ENCODE data around the gene MYDGF.

The MYDGF gene

DNA sequence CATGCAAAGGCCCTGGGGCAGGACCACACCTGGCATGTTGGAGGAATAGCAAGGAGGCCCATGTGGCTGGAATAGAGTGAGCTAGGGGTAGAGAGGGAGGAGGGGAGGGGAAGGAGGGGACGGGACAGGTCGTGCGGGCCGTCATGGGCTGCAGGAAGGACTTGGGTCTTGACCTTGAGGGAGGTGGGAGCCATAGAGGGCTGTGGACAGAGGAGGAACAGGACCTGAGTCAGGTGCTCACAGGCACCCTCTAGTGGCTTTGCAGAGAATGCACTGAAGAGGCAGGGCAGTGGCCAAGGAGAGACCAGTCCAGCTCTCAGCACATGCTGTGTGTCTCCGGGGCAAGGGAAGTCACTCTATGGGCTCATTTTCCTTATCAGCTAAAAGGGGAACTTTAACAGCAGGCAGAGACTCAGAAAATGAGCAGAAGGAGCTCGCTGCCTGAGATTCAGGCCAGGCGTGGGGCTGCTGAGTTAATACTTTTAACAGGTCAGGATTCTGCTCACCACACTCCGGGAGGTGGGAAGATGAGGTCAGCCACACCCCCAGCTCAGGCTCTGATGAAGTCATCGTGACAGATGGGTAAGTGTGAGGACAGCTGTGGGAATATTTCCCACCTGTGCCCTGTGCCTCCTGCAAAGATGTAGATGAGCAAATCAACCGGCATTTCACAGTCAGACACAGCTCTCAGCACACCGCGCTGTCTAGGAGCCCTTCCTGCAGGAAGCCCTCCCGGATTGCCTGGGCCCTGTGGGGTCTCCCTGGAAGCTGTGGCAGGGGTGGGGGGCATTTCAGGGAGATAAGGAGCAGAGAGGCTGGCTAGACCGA, 36.8 kb downstream of the MYDGF start:
- H3K9me3 ChIP-seq (ENCODE audit: low read length): no peaks in the 10 kb centered on the region
- H3K36me3 ChIP-seq (ENCODE audit: insufficient read depth, low read length): no peaks in the 10 kb centered on the region
- H3K9ac ChIP-seq (ENCODE audit: low read length): no peak overlapping the region
- no peaks in the 10 kb centered on the region for H3F3A ChIP-seq (ENCODE audit: insufficient read depth, low read length)
- H3K27me3 ChIP-seq (ENCODE audit: insufficient read depth, low read length): no peaks in the 10 kb centered on the region
- peaks cover 13% of the 10 kb centered on the region for H3K4me1 ChIP-seq (ENCODE audit: insufficient read depth, low read length, severe bottlenecking)
- H4K20me1 ChIP-seq (ENCODE audit: insufficient read depth, low read length): no peaks in the 10 kb centered on the region
- TF ChIP-seq, protein P1, sequence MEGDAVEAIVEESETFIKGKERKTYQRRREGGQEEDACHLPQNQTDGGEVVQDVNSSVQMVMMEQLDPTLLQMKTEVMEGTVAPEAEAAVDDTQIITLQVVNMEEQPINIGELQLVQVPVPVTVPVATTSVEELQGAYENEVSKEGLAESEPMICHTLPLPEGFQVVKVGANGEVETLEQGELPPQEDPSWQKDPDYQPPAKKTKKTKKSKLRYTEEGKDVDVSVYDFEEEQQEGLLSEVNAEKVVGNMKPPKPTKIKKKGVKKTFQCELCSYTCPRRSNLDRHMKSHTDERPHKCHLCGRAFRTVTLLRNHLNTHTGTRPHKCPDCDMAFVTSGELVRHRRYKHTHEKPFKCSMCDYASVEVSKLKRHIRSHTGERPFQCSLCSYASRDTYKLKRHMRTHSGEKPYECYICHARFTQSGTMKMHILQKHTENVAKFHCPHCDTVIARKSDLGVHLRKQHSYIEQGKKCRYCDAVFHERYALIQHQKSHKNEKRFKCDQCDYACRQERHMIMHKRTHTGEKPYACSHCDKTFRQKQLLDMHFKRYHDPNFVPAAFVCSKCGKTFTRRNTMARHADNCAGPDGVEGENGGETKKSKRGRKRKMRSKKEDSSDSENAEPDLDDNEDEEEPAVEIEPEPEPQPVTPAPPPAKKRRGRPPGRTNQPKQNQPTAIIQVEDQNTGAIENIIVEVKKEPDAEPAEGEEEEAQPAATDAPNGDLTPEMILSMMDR (IDR thresholded peaks at IDR 0.05; ENCODE audit: low read length): peak; percentile 73
- no peak for TF ChIP-seq EZH2 (IDR thresholded peaks at IDR 0.05; ENCODE audit: borderline replicate concordance, low read length)
- no peak overlapping the region for H3K27ac ChIP-seq (ENCODE audit: low read depth, low read length, poor library complexity, severe bottlenecking)
- H2AFZ ChIP-seq (ENCODE audit: low read length): no peak overlapping the region
- H3K4me3 ChIP-seq (ENCODE audit: low read depth, low read length, poor library complexity, severe bottlenecking): no peak overlapping the region
- no peaks in the 10 kb centered on the region for H3K9me2 ChIP-seq (ENCODE audit: low read depth, low read length)
- H3K4me2 ChIP-seq (ENCODE audit: low read length): no peak overlapping the region
- no peaks in the 10 kb centered on the region for H3K79me2 ChIP-seq (ENCODE audit: insufficient read depth, low read length)

DNA sequence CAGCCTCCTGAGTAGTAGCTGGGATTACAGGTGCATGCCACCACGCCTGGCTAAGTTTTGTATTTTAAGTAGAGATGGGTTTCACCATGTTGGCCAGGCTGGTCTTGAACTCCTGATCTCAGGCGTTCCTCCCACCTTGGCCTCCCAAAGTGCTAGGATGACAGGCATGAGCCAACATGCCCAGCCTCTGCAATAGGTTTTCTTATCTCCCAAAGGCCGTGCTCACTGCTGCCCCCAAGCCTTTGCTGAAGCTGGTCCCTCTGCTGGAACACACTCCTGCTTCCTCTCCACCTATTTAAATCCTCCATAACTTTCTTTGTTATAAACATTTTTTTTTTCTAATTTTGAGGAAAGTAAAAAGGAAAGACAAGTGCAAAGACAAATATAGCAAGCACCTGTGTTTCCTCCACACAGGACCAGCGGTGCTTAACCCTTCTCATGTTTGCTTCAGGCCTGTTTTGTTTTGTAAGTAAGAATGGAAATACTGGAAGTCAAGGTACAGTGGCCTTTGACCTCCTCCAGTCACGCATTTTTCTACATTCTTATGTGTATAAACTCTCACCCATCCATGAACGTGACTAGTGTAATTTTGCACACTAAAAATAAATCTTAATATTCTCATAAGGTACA, 45.3 kb downstream of the MYDGF start:
- H3K4me2 ChIP-seq (ENCODE audit: low read length): no peak overlapping the region
- no peak for TF ChIP-seq EZH2 (IDR thresholded peaks at IDR 0.05; ENCODE audit: borderline replicate concordance, low read length)
- TF ChIP-seq, protein P1 (IDR thresholded peaks at IDR 0.05; ENCODE audit: low read length): peak; percentile 52
- H3K4me1 ChIP-seq (ENCODE audit: insufficient read depth, low read length, severe bottlenecking): no peaks in the 10 kb centered on the region
- no peak overlapping the region for H3K27ac ChIP-seq (ENCODE audit: low read depth, low read length, poor library complexity, severe bottlenecking)
- no peaks in the 10 kb centered on the region for H3F3A ChIP-seq (ENCODE audit: insufficient read depth, low read length)
- no peak overlapping the region for H2AFZ ChIP-seq (ENCODE audit: low read length)
- no peaks in the 10 kb centered on the region for H4K20me1 ChIP-seq (ENCODE audit: insufficient read depth, low read length)
- H3K9me2 ChIP-seq (ENCODE audit: low read depth, low read length): no peaks in the 10 kb centered on the region
- H3K4me3 ChIP-seq (ENCODE audit: low read depth, low read length, poor library complexity, severe bottlenecking): no peak overlapping the region
- no peaks in the 10 kb centered on the region for H3K36me3 ChIP-seq (ENCODE audit: insufficient read depth, low read length)
- no peak overlapping the region for H3K9ac ChIP-seq (ENCODE audit: low read length)
- H3K27me3 ChIP-seq (ENCODE audit: insufficient read depth, low read length): peaks cover 7% of the 10 kb centered on the region; the same call in 1 of the 2 replicates
- H3K79me2 ChIP-seq (ENCODE audit: insufficient read depth, low read length): no peaks in the 10 kb centered on the region
- no peaks in the 10 kb centered on the region for H3K9me3 ChIP-seq (ENCODE audit: low read length)

DNA sequence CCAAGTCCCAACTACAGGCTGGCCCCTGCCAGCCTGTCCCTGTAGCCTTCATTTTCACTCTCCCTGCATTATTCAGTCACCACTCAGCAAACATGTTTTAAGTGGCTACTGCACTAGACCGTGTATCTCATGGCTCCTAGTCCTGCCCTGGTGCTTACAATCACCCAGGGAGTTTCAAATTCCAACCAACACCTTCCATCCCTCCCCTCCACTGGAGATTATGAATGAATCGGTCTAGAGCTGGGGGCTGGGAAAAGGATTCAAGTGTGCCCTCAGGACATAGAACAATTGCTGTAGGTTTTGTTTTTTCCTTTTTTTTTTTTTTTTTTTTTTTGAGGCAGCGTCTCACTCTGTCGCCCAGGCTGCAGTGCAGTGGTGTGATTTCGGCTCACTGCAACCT, 45.8 kb downstream of the MYDGF start:
- Histone ChIP-seq H3K9ac (ENCODE audit: low read length) (no peak overlapping the region), H3K9me2 (ENCODE audit: low read depth, low read length) (no peaks in the 10 kb centered on the region), H3K79me2 (ENCODE audit: insufficient read depth, low read length) (no peaks in the 10 kb centered on the region), H4K20me1 (ENCODE audit: insufficient read depth, low read length) (no peaks in the 10 kb centered on the region), H3K27me3 (ENCODE audit: insufficient read depth, low read length) (peaks cover 11% of the 10 kb centered on the region; the same call in 1 of the 2 replicates), H3K9me3 (ENCODE audit: low read length) (no peaks in the 10 kb centered on the region), H3K4me2 (ENCODE audit: low read length) (no peak overlapping the region), H3K36me3 (ENCODE audit: insufficient read depth, low read length) (no peaks in the 10 kb centered on the region), H3K4me1 (ENCODE audit: insufficient read depth, low read length, severe bottlenecking) (no peaks in the 10 kb centered on the region), H3K4me3 (ENCODE audit: low read depth, low read length, poor library complexity, severe bottlenecking) (no peak overlapping the region), H3F3A (ENCODE audit: insufficient read depth, low read length) (no peaks in the 10 kb centered on the region), H2AFZ (ENCODE audit: low read length) (no peak overlapping the region), H3K27ac (ENCODE audit: low read depth, low read length, poor library complexity, severe bottlenecking) (no peak overlapping the region)
- TF ChIP-seq EZH2 (IDR thresholded peaks at IDR 0.05; ENCODE audit: borderline replicate concordance, low read length): no peak
- TF ChIP-seq, protein P1 (IDR thresholded peaks at IDR 0.05; ENCODE audit: low read length): no peak

Data from OCI-LY1 (cell line).